HCT116 (cell line): ENCODE results near the gene SPACA6. TPM values are rescaled to one million over a fixed set of nuclear protein-coding genes. Genes with fewer than 3 reads are reported as not detected.

Experiments used
- ATAC-seq: fragments of 200-7000 bp; cut with Tn5 transposase; 2 replicates; pipeline ENCODE4 v1.9.1; 2020; ENCODE audit warnings: mild to moderate bottlenecking, moderate library complexity
- BruUV-seq: library from RNA; stranded (reverse); fragments of 400-500 nt; replicated peaks from 2 replicates; lab custom pipeline; 2021; lab: Mats Ljungman, UMichigan
- CTCF ChIA-PET: fragments of 300-600 bp; sonication (Branson Sonifier 250); formaldehyde crosslinking; loops from one replicate; lab custom pipeline; 2021; ENCODE audit warnings: antibody characterized with exemption; lab: Charles Lee
- POLR2A ChIA-PET: fragments of 300-600, 350-600 bp; sonication (Branson Sonifier 250); formaldehyde crosslinking; loops from one replicate; lab custom pipeline; 2021; ENCODE audit warnings: antibody characterized with exemption; lab: Charles Lee
- RAD21 ChIA-PET, 2 experiments: fragments of 300-600 bp; sonication (Branson Sonifier 250); formaldehyde crosslinking; loops; one replicate each; lab custom pipeline; 2023; ENCODE audit warnings: low total read pairs in 2 of 2; ENCODE audit not compliant: uncharacterized antibody in 2 of 2, unreplicated experiment in 2 of 2, low non-redundant PET in 1 of 2; lab: Charles Lee
- DNase-seq: peaks from one replicate; pipeline ENCODE4 v3.0.0-alpha.2; 2010; ENCODE audit warnings: low read depth, low spot score
- H2AFZ ChIP-seq: fragments of 200-600 bp; shearing (Covaris generic), sonication (generic); 2 replicates; pipeline ENCODE4 v1.6.1; 2017; ENCODE audit warnings: low read depth, mixed run types, mixed read lengths, antibody characterized with exemption, low read length; ENCODE audit not compliant: poor library complexity, severe bottlenecking
- H3K27ac ChIP-seq: 2 replicates; pipeline ENCODE4 v1.5.1; 2012; ENCODE audit warnings: low read depth, low read length
- H3K27me3 ChIP-seq: fragments of 200-600 bp; sonication (generic); 2 replicates; pipeline ENCODE4 v1.6.1; 2016; ENCODE audit warnings: mixed run types, low read length, mixed read lengths; ENCODE audit not compliant: insufficient read depth
- H3K36me3 ChIP-seq, 2 experiments: fragments of 200-500 bp in 1 of 2; fragments of 200-600 bp in 1 of 2; sonication (Bioruptor generic) in 1 of 2; sonication (generic) in 1 of 2; 2 replicates each; pipeline versions ENCODE4 v1.5.1 to v1.6.1; 2014 to 2016; ENCODE audit warnings: low read length in 2 of 2, inconsistent platforms in 1 of 2, mixed read lengths in 1 of 2, mixed run types in 1 of 2; ENCODE audit not compliant: insufficient read depth in 2 of 2, control insufficient read depth in 1 of 2
- H3K4me1 ChIP-seq, 2 experiments: fragments of 200-600 bp in 1 of 2; sonication (generic) in 1 of 2; 2 replicates each; pipeline versions ENCODE4 v1.5.1 to v1.6.1; 2012 to 2017; ENCODE audit warnings: low read length in 2 of 2, inconsistent platforms in 1 of 2, mild to moderate bottlenecking in 1 of 2, mixed read lengths in 1 of 2, mixed run types in 1 of 2, moderate library complexity in 1 of 2; ENCODE audit not compliant: insufficient read depth in 2 of 2, control insufficient read depth in 1 of 2
- H3K4me2 ChIP-seq: fragments of 200-600 bp; sonication (generic); 2 replicates; pipeline ENCODE4 v1.6.1; 2017; ENCODE audit warnings: mixed run types, low read length, mixed read lengths
- H3K4me3 ChIP-seq, 2 experiments: fragments of 200-600 bp in 1 of 2; sonication (generic) in 1 of 2; replicated peaks in 1 of 2; 2 replicates each; pipeline ENCODE4 v1.5.1; 2011 to 2016; ENCODE audit warnings: low read length in 2 of 2, control low read depth in 1 of 2, low read depth in 1 of 2, mild to moderate bottlenecking in 1 of 2, mixed read lengths in 1 of 2, mixed run types in 1 of 2
- H3K79me2 ChIP-seq: fragments of 200-600 bp; sonication (generic); 2 replicates; pipeline ENCODE4 v1.6.1; 2017; ENCODE audit warnings: mild to moderate bottlenecking, mixed run types, low read length, moderate library complexity, mixed read lengths; ENCODE audit not compliant: insufficient read depth
- H3K9ac ChIP-seq: fragments of 200-600 bp; sonication (generic); 2 replicates; pipeline ENCODE4 v1.6.1; 2016; ENCODE audit warnings: low read length, mixed read lengths
- H3K9me2 ChIP-seq: fragments of 200-600 bp; sonication (generic), shearing (Covaris generic); 2 replicates; pipeline ENCODE4 v1.6.1; 2017; ENCODE audit warnings: mixed run types, mild to moderate bottlenecking, moderate library complexity; ENCODE audit not compliant: insufficient read depth
- H3K9me3 ChIP-seq, 2 experiments: fragments of 200-500 bp in 1 of 2; fragments of 200-600 bp in 1 of 2; sonication (Bioruptor generic) in 1 of 2; sonication (generic) in 1 of 2; 2 replicates each; pipeline ENCODE4 v1.6.1; 2014 to 2017; ENCODE audit warnings: low read length in 2 of 2, mixed read lengths in 2 of 2, inconsistent platforms in 1 of 2, low read depth in 1 of 2, mild to moderate bottlenecking in 1 of 2, mixed run types in 1 of 2, moderate library complexity in 1 of 2; ENCODE audit not compliant: control insufficient read depth in 1 of 2, insufficient read depth in 1 of 2
- H4K20me1 ChIP-seq: fragments of 200-600 bp; sonication (generic), shearing (Covaris generic); 2 replicates; pipeline ENCODE4 v1.6.1; 2017; ENCODE audit warnings: mixed run types, mild to moderate bottlenecking, moderate library complexity; ENCODE audit not compliant: insufficient read depth
- ATF3 ChIP-seq: IDR thresholded peaks from 2 replicates; pipeline ENCODE4 v1.6.1; 2012
- CTCF ChIP-seq, 3 experiments: fragments of 200-600 bp in 1 of 3; sonication (generic) in 1 of 3; IDR thresholded peaks in 2 of 3; conservative IDR thresholded peaks in 1 of 3; 2 replicates each; pipeline ENCODE4 v1.5.1; 2012 to 2017; ENCODE audit warnings: low read depth in 2 of 3, low read length in 2 of 3, antibody characterized with exemption in 1 of 3, borderline replicate concordance in 1 of 3, control low read depth in 1 of 3, mild to moderate bottlenecking in 1 of 3, mixed read lengths in 1 of 3, mixed run types in 1 of 3, moderate library complexity in 1 of 3; ENCODE audit not compliant: insufficient read depth in 1 of 3
- ELF1 ChIP-seq: IDR thresholded peaks from 2 replicates; pipeline ENCODE4 v1.6.1; 2012; ENCODE audit warnings: low read depth, borderline replicate concordance
- EZH2phosphoT487 ChIP-seq: fragments of 200-600 bp; IDR thresholded peaks from 2 replicates; pipeline ENCODE4 v1.6.1; 2018; ENCODE audit warnings: antibody characterized with exemption, borderline replicate concordance
- FOSL1 ChIP-seq: IDR thresholded peaks from 2 replicates; pipeline ENCODE4 v1.6.1; 2012; ENCODE audit warnings: low read depth
- JUND ChIP-seq: IDR thresholded peaks from 2 replicates; pipeline ENCODE4 v1.6.1; 2012
- MAX ChIP-seq: IDR thresholded peaks from 2 replicates; pipeline ENCODE4 v1.6.1; 2012
- POLR2A ChIP-seq: IDR thresholded peaks from 2 replicates; pipeline ENCODE4 v1.7.0; 2011; ENCODE audit warnings: borderline replicate concordance; ENCODE audit not compliant: insufficient read depth, insufficient read length; ENCODE audit errors: extremely low read depth
- RAD21 ChIP-seq: IDR thresholded peaks from 2 replicates; pipeline ENCODE4 v1.6.1; 2012; ENCODE audit warnings: low read depth, mild to moderate bottlenecking
- SIN3A ChIP-seq: IDR thresholded peaks from 2 replicates; pipeline ENCODE4 v1.6.1; 2012; ENCODE audit warnings: low read depth
- ZBTB33 ChIP-seq: IDR thresholded peaks from 2 replicates; pipeline ENCODE4 v1.6.1; 2011; ENCODE audit warnings: mild to moderate bottlenecking, low read length, moderate library complexity; ENCODE audit not compliant: insufficient replicate concordance; ENCODE audit errors: extremely low read depth
- ZNF274 ChIP-seq: fragments of 200-500 bp; sonication (Bioruptor generic); IDR thresholded peaks from 2 replicates; pipeline ENCODE4 v1.6.1; 2014; ENCODE audit warnings: mild to moderate bottlenecking, low read depth, low read length, inconsistent platforms
- intact Hi-C: fragments of 100-400 bp; cut with micrococcal nuclease; formaldehyde crosslinking; loops from 2 replicates; pipeline ENCODE4 v1.10.0; 2022
- total RNA-seq: library from RNA; stranded (reverse); gene quantifications from one replicate; pipeline ENCODE4 v1.2.1, GENCODE V29; 2021; ENCODE audit not compliant: unreplicated experiment

Gene SPACA6
- total RNA-seq, 1 experiment from 2014 or later = 13.9 TPM

GRCh38 chr19:51693819-51694218, 689 bp downstream of the SPACA6 start:
- peaks cover 9 to 10% of the 10 kb centered on the region in 2 experiments; a peak in 2 of 4 replicates for H3K36me3 ChIP-seq
- H3K4me2 ChIP-seq = no peak overlapping the region
- intact Hi-C loops = no loop called here
- ChIA-PET RAD21 (interaction anchor here in 1 of 2 experiments (0.6 kb wide), 1 partner anchor 84 kb away, joined by 3 read pairs; no protein-coding TSS in a partner anchor), CTCF (no interaction called here), POLR2A (no interaction called here)
- no peaks in the 10 kb centered on the region for H3K9me2 ChIP-seq
- no peak overlapping the region for H3K9ac ChIP-seq
- peaks cover 41% of the 10 kb centered on the region for H3K79me2 ChIP-seq
- DNase-seq (no peak), ATAC-seq (no peak)
- BruUV-seq = no TSS peak
- no peaks in the 10 kb centered on the region for H4K20me1 ChIP-seq
- H3K4me1 ChIP-seq = peaks cover 10 to 16% of the 10 kb centered on the region in 2 experiments; a peak in 3 of 4 replicates
- no peak overlapping the region for H3K27ac ChIP-seq
- H3K27me3 ChIP-seq = no peaks in the 10 kb centered on the region
- no peak for TF ChIP-seq RAD21
- TF ChIP-seq ATF3 = no peak
- TF ChIP-seq SIN3A = no peak
- no peak for TF ChIP-seq EZH2phosphoT487
- H3K4me3 ChIP-seq = no peak overlapping the region
- no peaks in the 10 kb centered on the region for H3K9me3 ChIP-seq
- H2AFZ ChIP-seq = no peak overlapping the region

GRCh38 chr19:51694318-51695085, 1.4 kb downstream of the SPACA6 start:
- Histone ChIP-seq H3K4me2 (no peak overlapping the region), H3K4me1 (peaks cover 10 to 16% of the 10 kb centered on the region in 2 experiments; a peak in 3 of 4 replicates), H2AFZ (no peak overlapping the region), H3K9me3 (no peaks in the 10 kb centered on the region), H3K4me3 (no peak overlapping the region), H4K20me1 (no peaks in the 10 kb centered on the region), H3K79me2 (peaks cover 41% of the 10 kb centered on the region), H3K27ac (no peak overlapping the region), H3K9ac (no peak overlapping the region), H3K36me3 (peaks cover 10 to 14% of the 10 kb centered on the region in 2 experiments; a peak in 2 of 4 replicates), H3K9me2 (no peaks in the 10 kb centered on the region), H3K27me3 (no peaks in the 10 kb centered on the region)
- TF ChIP-seq FOSL1 (no peak), JUND (no peak), ZBTB33 (no peak), CTCF (IDR thresholded peaks at IDR 0.05 in 2 of 3, conservative IDR thresholded peaks at IDR 0.05 in 1 of 3; ENCODE audit: borderline replicate concordance in 1 of 3, insufficient read depth in 1 of 3, low read depth in 2 of 3, low read length in 2 of 3) (no peak), ELF1 (no peak), EZH2phosphoT487 (no peak), POLR2A (no peak), ZNF274 (no peak), MAX (no peak)
- DNase-seq = no peak
- ChIA-PET CTCF (no interaction called here), POLR2A (interaction anchor here (1.5 kb wide), 1 partner anchor 10 kb away, joined by 5 read pairs; no protein-coding TSS in a partner anchor), RAD21 (no interaction called here)
- no TSS peak for BruUV-seq
- intact Hi-C loops = no loop called here
- ATAC-seq = no peak
